Fibroblast of skin of right quadriceps (primary cell): Measurements from ENCODE around the gene SAMD10.
"Not testable (repeated sequence)": the region's sequence is repeated elsewhere in the genome, so short reads cannot be mapped to it uniquely, and the experiment has no call there.

Experiments used
- DNase-seq: peaks from one replicate; pipeline ENCODE4 v3.0.0-alpha.2; 2013

The SAMD10 gene

GRCh38 chr20:63940071-63940471 lies 39.4 kb downstream of the SAMD10 start:
- no peak for DNase-seq

DNA sequence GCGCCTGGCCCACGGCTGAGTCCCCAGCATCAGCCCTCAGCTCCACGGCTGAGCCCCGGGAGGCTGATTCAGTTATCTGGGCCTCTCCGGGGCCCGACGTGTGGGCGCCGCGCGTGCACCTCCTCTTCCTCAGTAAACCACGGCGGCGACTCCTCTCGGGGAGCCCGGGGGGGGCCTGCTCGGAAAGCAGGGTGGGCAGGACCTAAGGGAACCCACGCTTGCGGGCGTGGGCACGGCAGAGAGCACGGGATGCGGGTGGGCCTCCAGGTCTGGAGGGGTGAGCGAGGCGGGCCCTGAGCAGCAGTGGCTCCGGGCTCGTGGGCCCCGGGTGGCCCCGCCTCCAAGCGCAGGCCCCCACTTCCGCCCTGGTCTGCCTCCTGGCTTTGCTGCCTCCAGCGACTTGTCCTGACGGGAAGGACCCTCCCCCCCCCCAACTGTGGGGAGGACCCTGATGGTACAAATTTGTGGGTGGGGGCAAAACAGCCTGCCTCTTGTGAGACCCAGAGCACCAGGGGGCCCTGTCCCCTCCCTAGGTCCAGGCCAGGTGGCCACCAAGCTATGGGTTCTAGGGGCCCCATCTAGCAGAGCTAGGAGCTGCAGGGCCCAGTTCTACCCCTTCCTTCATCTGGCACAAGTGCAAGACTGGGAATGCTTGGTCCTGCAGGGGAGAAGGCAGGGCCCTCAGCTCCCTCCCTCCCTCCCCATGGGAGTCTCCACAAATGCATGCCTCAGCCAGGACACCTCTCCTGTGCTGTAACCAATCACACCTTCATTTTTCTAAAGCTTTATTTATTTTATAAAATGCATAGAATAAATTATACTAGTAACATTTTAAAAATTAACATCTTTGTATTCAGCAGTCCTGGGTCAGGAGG lies 40.1 kb downstream of the SAMD10 start:
- DNase-seq = no peak

DNA sequence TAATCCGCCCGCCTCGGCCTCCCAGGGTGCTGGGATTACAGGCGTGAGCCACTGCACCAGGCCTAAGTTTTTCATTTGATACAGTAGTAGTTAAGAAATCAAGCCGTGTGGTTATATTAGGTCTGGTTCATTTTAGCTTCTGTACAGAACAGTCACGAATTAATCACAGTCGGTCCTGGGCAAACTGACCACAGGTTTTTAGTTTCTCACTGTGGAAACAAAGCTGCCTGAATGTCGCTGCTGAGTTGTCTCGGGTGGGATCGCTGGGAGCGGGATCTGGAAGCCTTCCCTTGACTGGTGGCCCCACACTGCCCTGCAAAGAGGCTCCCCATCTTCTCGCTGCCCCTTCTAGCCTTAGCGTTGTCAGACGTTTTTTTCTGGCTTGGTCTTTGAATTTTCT lies 41.8 kb downstream of the SAMD10 start:
- no peak for DNase-seq

- DNase-seq = no peak
These were observed 44.0 kb downstream of the SAMD10 start for GRCh38 chr20:63935447-63935846.

- DNase-seq = no peak
These were observed 45.0 kb downstream of the SAMD10 start for GRCh38 chr20:63934271-63935068.

DNA sequence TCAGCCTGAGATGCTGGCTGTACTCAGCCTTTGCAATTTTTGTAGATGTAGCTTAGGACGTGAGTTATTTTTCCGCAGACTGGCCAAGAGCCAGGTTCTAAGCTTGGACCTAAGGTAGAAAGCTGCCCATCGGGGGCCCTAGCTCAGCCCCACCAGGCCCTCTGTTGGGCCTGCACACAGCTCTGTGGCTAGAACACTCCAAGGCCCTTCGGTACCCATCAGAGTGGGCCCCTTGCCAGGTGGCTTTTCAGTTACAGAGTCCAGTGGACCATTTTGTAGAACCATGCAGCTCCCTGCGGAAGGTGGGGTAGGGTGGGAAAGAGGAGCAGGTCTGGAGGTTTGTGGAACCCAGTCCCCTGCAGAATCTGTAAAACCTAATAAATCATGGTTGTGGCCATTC lies 45.8 kb downstream of the SAMD10 start:
- no peak for DNase-seq

DNA sequence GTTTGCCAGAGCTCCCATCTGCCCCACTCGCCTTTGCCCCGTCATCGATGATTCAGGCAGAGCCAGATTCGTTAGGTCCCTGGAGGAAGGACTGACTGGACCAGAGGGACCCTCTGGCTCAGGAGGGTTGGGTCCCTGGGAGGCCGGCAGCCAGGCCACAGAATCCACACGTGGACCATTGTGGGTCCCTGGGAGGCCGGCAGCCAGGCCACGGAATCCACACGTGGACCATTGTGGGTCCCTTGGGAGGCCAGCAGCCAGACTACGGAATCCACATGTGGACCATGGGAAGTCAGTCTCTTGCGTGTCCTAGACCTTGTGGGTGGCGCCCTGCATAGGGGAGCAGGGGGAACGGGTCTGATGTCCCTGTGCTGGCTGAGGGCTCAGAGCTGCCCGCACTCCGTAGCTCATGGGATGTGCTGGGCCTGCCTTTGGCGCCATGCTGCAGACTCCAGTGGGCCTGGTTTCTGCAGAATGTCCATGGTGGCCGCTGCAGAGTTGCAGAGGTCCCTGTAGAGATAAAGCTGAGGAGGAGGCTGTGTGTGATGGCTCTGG lies 46.8 kb downstream of the SAMD10 start:
- DNase-seq = no peak

DNA sequence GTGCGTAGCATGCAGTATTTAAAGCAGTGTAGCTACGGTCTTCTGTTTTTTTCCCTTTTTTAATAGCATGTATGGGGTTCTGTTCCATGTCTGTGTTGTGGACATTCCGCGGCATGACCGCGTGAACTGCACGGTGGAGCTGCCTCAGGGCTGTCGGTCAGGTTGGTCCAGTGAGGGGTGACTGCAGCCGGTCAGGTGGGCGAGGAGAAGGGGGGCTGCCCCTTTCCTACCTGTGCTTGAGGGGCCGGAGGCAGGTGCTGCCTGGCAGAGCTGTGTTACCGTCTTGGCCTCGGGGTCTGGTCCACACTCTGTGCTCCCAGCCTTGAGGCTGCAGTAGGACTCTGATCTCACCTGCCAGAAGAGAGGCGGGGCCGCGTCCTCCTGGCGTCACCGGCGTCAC lies 47.7 kb downstream of the SAMD10 start:
- no peak for DNase-seq

DNA sequence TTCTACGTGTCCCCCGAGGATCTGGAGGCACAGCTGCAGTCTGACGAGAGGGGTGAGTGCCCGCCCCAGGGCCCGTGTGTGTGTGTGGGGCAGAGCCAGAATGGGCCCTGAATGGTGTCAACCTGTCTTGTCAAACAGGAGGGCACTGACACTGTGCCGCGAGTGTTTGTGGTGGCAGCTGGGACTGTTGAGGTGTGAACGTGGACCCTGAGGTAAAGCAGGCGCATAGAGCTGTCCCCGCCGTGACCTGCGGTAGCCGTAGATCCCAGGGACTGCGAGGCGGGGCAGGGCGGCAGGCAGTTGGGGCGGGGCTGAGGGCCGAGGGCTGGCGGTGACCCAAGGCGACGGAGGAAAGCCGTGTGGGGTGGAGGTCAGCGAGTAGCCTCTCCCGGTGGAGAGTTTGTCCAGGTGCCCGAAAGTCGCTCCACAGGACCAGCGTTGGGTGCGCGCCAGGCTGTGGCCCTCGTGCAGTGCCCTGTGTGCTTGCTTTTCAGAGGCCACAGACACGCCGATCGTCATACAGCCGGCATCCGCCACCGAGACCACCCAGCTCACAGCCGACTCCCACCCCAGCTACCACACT lies 48.4 kb downstream of the SAMD10 start:
- DNase-seq = no peak

DNA sequence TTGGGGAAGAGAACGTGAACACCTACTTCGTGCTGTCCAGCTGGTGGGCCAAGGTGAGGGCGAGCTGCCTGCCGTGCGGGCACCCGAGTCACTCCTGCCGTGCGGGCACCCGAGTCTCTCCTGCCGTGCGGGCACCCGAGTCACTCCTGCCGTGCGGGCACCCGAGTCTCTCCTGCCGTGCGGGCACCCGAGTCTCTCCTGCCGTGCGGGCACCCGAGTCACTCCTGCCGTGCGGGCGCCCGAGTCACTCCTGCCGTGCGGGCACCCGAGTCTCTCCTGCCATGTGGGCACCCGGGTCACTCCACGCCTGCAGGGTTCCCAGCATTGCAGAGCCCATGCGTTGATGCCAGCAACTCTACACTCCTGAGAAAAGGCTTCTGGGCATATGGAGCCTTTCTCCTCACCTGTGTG lies 50.0 kb downstream of the SAMD10 start:
- not testable (repeated sequence) for DNase-seq

DNA sequence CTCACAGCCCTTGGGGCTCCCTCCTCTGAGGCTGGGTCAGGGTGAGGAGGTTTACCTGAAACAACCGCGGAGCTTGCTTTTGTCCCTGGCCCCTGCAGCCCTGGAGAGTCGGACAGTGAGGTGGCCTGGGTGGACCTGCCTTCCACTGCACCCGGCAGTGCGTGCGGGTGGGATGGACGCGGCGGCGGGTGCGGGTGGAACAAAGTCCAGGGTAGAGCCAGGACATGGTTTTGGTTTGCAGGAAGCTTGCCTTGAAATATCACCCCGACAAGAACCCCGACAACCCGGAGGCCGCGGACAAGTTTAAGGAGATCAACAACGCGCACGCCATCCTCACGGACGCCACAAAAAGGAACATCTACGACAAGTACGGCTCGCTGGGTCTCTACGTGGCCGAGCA lies 50.4 kb downstream of the SAMD10 start:
- no peak for DNase-seq

- no peak for DNase-seq
These were observed 53.1 kb downstream of the SAMD10 start for GRCh38 chr20:63926298-63926697.

- DNase-seq = no peak
These were observed 55.2 kb downstream of the SAMD10 start for GRCh38 chr20:63924241-63924640.
